Keratinocyte (primary cell): ENCODE data around the gene DLG2. TPM values are rescaled to one million over a fixed set of nuclear protein-coding genes. Genes with fewer than 3 reads are reported as not detected.

Experiments used
- DNase-seq: peaks from one replicate; pipeline ENCODE4 v3.0.0-alpha.2; 2011; ENCODE audit warnings: low read depth, missing footprints, low spot score
- FAIRE-seq: peaks from 2 replicates; lab custom pipeline; 2011; peaks lifted over from hg19 to GRCh38; lab: Jason Lieb, UNC
- H2AFZ ChIP-seq: 2 replicates; pipeline ENCODE4 v1.6.0; 2012; ENCODE audit warnings: low read length, control low read depth, inconsistent platforms; ENCODE audit not compliant: control insufficient read depth
- H3K27ac ChIP-seq: 2 replicates; pipeline ENCODE4 v1.5.1; 2011; ENCODE audit warnings: low read length; ENCODE audit not compliant: control insufficient read depth, insufficient read depth
- H3K27me3 ChIP-seq: 3 replicates; pipeline ENCODE4 v1.6.0; 2011; ENCODE audit warnings: low read length; ENCODE audit not compliant: control insufficient read depth, insufficient read depth; ENCODE audit errors: extremely low read depth
- H3K36me3 ChIP-seq, 2 experiments: 2 replicates in 1 of 2; 3 replicates in 1 of 2; pipeline ENCODE4 v1.5.1; 2011; ENCODE audit warnings: low read length in 2 of 2, mild to moderate bottlenecking in 1 of 2; ENCODE audit not compliant: control insufficient read depth in 2 of 2, insufficient read depth in 2 of 2; ENCODE audit errors: extremely low read depth in 1 of 2
- H3K4me1 ChIP-seq: 3 replicates; pipeline ENCODE4 v1.5.1; 2011; ENCODE audit warnings: low read length; ENCODE audit not compliant: control insufficient read depth, insufficient read depth; ENCODE audit errors: extremely low read depth
- H3K4me2 ChIP-seq: 3 replicates; pipeline ENCODE4 v1.6.0; 2011; ENCODE audit warnings: low read depth, low read length; ENCODE audit not compliant: control insufficient read depth, insufficient read depth; ENCODE audit errors: extremely low read depth
- H3K4me3 ChIP-seq, 3 experiments: fragments of 200-600 bp in 1 of 3; sonication (generic) in 1 of 3; 2 replicates in 2 of 3; 3 replicates in 1 of 3; pipeline ENCODE4 v1.5.1; 2011 to 2016; ENCODE audit warnings: low read length in 3 of 3, mild to moderate bottlenecking in 3 of 3, control low read depth in 2 of 3, inconsistent platforms in 1 of 3, low read depth in 1 of 3, mixed read lengths in 1 of 3, mixed run types in 1 of 3, moderate library complexity in 1 of 3; ENCODE audit not compliant: control insufficient read depth in 2 of 3, insufficient read depth in 2 of 3; ENCODE audit errors: extremely low read depth in 1 of 3
- H3K79me2 ChIP-seq: 2 replicates; pipeline ENCODE4 v1.6.0; 2012; ENCODE audit warnings: low read length; ENCODE audit not compliant: control insufficient read depth, insufficient read depth
- H3K9ac ChIP-seq: 3 replicates; pipeline ENCODE4 v1.6.0; 2011; ENCODE audit warnings: low read length; ENCODE audit not compliant: control insufficient read depth, insufficient read depth; ENCODE audit errors: extremely low read depth
- H3K9me1 ChIP-seq: 3 replicates; pipeline ENCODE4 v1.6.0; 2011; ENCODE audit warnings: low read length; ENCODE audit not compliant: control insufficient read depth, insufficient read depth; ENCODE audit errors: extremely low read depth
- H3K9me3 ChIP-seq: 2 replicates; pipeline ENCODE4 v1.5.1; 2012; ENCODE audit warnings: low read depth, low read length; ENCODE audit not compliant: control insufficient read depth
- H4K20me1 ChIP-seq: 3 replicates; pipeline ENCODE4 v1.6.0; 2011; ENCODE audit warnings: low read length; ENCODE audit not compliant: control insufficient read depth, insufficient read depth; ENCODE audit errors: extremely low read depth
- CTCF ChIP-seq, 3 experiments: IDR thresholded peaks in 1 of 3; conservative IDR thresholded peaks in 1 of 3; optimal IDR thresholded peaks in 1 of 3; 2 replicates in 2 of 3; 3 replicates in 1 of 3; pipeline versions ENCODE3 to v1.5.1; 2011; ENCODE audit warnings: low read length in 3 of 3, mild to moderate bottlenecking in 3 of 3, moderate library complexity in 2 of 3, control low read depth in 1 of 3, inconsistent platforms in 1 of 3; ENCODE audit not compliant: insufficient read depth in 2 of 3; ENCODE audit errors: extremely low read depth in 1 of 3
- EZH2 ChIP-seq: IDR thresholded peaks from one replicate; pipeline ENCODE4 v1.6.1; 2012; ENCODE audit warnings: inconsistent platforms, mild to moderate bottlenecking, low read length, moderate library complexity
- dilution Hi-C: fragments of 300-500 bp; cut with MboI; formaldehyde crosslinking; loops from one replicate; pipeline ENCODE4 v1.7.0; 2020; ENCODE audit warnings: low sequenced_read_pairs; ENCODE audit not compliant: extremely low pct_ligation_motif_present
- polyA plus RNA-seq, 5 experiments: library from polyadenylated mRNA; depleted of rRNA in 3 of 5; stranded (reverse) in 3 of 5; stranded (forward) in 1 of 5; unstranded in 1 of 5; fragments of >200 nt; gene quantifications; 1 replicate in 1 of 5; 2 replicates in 3 of 5; 3 replicates in 1 of 5; pipeline versions ENCODE4 v1.2.1 to v1.2.3, GENCODE V29; 2011 to 2012; ENCODE audit warnings: missing spikeins in 2 of 5, low read depth in 1 of 5, low replicate concordance in 1 of 5

DLG2 gene
- polyA plus RNA-seq, 1 donor (not counting 4 experiments of a cell fraction or from before 2014, with no cell fraction given) = 0.55 TPM

- TF ChIP-seq CTCF (optimal IDR thresholded peaks at IDR 0.05 in 1 of 3, IDR thresholded peaks at IDR 0.05 in 1 of 3, conservative IDR thresholded peaks at IDR 0.05 in 1 of 3; ENCODE audit: extremely low read depth in 1 of 3, insufficient read depth in 2 of 3, low read length in 3 of 3) (peak in 2 of 3 experiments; percentile 40 to 54), EZH2 (no peak)
- H3K9me3 ChIP-seq = no peaks in the 10 kb centered on the region
- H3K27ac ChIP-seq = no peak overlapping the region
- peak overlapping the region; percentile 88 for H3K4me2 ChIP-seq
- DNase-seq (peak; percentile 11), FAIRE-seq (no peak)
- peak overlapping the region; percentile 48 for H3K9ac ChIP-seq
- H3K27me3 ChIP-seq = no peaks in the 10 kb centered on the region
- H2AFZ ChIP-seq = peak overlapping the region; percentile 94
- dilution Hi-C loops = no loop called here
- H3K9me1 ChIP-seq = no peaks in the 10 kb centered on the region
- H3K36me3 ChIP-seq = no peaks in the 10 kb centered on the region
- no peaks in the 10 kb centered on the region for H3K79me2 ChIP-seq
- H3K4me3 ChIP-seq = peak overlapping the region in 2 of 3 experiments; percentile 50 to 84
- peaks cover 10% of the 10 kb centered on the region for H3K4me1 ChIP-seq
- no peaks in the 10 kb centered on the region for H4K20me1 ChIP-seq
Measured at GRCh38 chr11:83723999-83724398, 1903.1 kb downstream of the DLG2 start.

GRCh38 chr11:83722392-83723119 is 1904.6 kb downstream of the DLG2 start:
- no peaks in the 10 kb centered on the region for H3K79me2 ChIP-seq
- dilution Hi-C loops = no loop called here
- no peak for FAIRE-seq
- no peak overlapping the region for H3K9ac ChIP-seq
- no peaks in the 10 kb centered on the region for H4K20me1 ChIP-seq
- H3K27me3 ChIP-seq = no peaks in the 10 kb centered on the region
- H3K36me3 ChIP-seq = no peaks in the 10 kb centered on the region
- no peaks in the 10 kb centered on the region for H3K9me3 ChIP-seq
- no peak overlapping the region for H2AFZ ChIP-seq
- TF ChIP-seq EZH2 = no peak
- TF ChIP-seq CTCF (optimal IDR thresholded peaks at IDR 0.05 in 1 of 3, IDR thresholded peaks at IDR 0.05 in 1 of 3, conservative IDR thresholded peaks at IDR 0.05 in 1 of 3; ENCODE audit: extremely low read depth in 1 of 3, insufficient read depth in 2 of 3, low read length in 3 of 3) = no peak
- no peaks in the 10 kb centered on the region for H3K9me1 ChIP-seq
- peaks cover 10% of the 10 kb centered on the region for H3K4me1 ChIP-seq
- H3K4me3 ChIP-seq = no peak overlapping the region
- no peak overlapping the region for H3K27ac ChIP-seq
- DNase-seq = no peak
- H3K4me2 ChIP-seq = no peak overlapping the region
